ENCODE data around the gene VWA2.

VWA2 gene

GRCh38 chr10:114273910-114274309, 34.9 kb downstream of the VWA2 start:
- Mint-ChIP-seq H3K36me3 (ENCODE audit: low read depth) (no peaks in the 10 kb centered on the region), H3K4me3 (no peak overlapping the region), H3K27ac (no peak overlapping the region), H3K27me3 (ENCODE audit: low read depth) (peaks cover 7% of the 10 kb centered on the region), H3K9me3 (no peaks in the 10 kb centered on the region), H3K4me1 (peaks cover 17% of the 10 kb centered on the region)
- TF ChIP-seq, protein P1, sequence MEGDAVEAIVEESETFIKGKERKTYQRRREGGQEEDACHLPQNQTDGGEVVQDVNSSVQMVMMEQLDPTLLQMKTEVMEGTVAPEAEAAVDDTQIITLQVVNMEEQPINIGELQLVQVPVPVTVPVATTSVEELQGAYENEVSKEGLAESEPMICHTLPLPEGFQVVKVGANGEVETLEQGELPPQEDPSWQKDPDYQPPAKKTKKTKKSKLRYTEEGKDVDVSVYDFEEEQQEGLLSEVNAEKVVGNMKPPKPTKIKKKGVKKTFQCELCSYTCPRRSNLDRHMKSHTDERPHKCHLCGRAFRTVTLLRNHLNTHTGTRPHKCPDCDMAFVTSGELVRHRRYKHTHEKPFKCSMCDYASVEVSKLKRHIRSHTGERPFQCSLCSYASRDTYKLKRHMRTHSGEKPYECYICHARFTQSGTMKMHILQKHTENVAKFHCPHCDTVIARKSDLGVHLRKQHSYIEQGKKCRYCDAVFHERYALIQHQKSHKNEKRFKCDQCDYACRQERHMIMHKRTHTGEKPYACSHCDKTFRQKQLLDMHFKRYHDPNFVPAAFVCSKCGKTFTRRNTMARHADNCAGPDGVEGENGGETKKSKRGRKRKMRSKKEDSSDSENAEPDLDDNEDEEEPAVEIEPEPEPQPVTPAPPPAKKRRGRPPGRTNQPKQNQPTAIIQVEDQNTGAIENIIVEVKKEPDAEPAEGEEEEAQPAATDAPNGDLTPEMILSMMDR (IDR thresholded peaks at IDR 0.05; ENCODE audit: unreplicated experiment in 3 of 3), result no peak

DNA sequence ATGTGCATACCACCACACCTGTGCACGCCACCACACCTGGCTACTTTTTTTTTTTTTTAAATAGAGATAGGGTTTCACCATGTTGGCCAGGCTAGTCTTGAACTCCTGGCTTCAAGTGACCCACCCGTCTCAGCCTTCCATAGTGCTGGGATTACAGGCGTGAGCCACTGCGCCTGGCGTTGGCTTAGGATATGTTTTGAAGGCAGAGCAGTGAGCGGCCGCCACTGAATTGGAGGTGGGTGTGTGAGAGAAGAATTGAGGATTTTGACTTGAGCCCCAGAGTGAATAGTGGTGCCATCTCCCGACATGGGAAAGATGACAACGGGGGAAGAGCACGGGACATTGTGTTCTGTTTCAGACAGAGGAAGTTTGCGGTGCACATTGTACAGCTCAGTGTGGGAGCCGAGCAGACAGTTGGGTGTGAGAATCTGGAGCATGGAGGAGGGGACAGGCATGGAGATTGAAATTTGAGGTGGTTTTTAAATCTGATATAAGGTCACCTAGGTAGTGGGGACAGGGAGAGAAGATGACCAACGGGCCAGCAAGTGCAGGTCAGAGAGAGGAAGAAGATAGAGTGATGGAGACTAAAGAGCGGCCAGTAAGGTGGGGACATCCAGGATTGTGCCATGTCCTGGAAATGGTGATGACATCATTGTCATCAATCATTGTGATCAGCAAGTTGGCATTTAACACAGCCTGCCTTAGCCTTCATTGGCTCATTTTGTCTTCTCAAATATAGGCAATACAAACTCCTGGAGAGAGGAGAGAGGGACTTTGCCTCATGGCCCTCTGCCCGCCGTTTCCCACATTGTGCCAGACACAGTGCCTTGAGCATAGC, 35.8 kb downstream of the VWA2 start:
- no peaks in the 10 kb centered on the region for H3K9me3 Mint-ChIP-seq

DNA sequence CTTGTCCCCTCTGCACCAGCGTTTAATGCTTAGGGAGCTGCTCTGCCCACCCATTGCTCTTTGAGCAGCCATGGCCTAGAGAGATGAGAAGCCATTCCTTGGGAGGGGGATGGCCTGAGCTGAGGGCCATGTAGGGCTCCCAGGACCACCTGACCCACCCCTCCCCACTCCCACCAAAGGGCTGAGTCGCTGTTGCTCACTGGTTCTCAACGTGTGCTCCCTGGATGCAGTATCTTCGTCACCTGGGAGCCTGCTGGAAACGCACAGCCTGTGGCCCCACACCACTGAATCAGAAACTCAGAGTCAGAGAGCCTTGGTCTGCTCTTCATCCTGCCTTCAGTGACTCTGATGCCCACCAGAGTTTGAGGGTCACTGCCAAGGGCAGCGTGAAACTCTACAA, 37.0 kb downstream of the VWA2 start:
- no peak overlapping the region for H3K27ac Mint-ChIP-seq
- TF ChIP-seq, protein P1 (IDR thresholded peaks at IDR 0.05; ENCODE audit: unreplicated experiment in 3 of 3), result no peak
- no peaks in the 10 kb centered on the region for H3K36me3 Mint-ChIP-seq (ENCODE audit: low read depth)
- H3K4me3 Mint-ChIP-seq, result no peak overlapping the region
- H3K27me3 Mint-ChIP-seq (ENCODE audit: low read depth), result peaks cover 7% of the 10 kb centered on the region
- H3K9me3 Mint-ChIP-seq, result no peaks in the 10 kb centered on the region
- H3K4me1 Mint-ChIP-seq, result peaks cover 4% of the 10 kb centered on the region

More for the DNA sequence above, 35.8 kb downstream of the VWA2 start:
- TF ChIP-seq, protein P1 (IDR thresholded peaks at IDR 0.05; ENCODE audit: unreplicated experiment in 3 of 3), result no peak
- H3K27me3 Mint-ChIP-seq (ENCODE audit: low read depth), result peaks cover 7% of the 10 kb centered on the region
- no peak overlapping the region for H3K4me3 Mint-ChIP-seq
- H3K27ac Mint-ChIP-seq, result no peak overlapping the region
- H3K36me3 Mint-ChIP-seq (ENCODE audit: low read depth), result no peaks in the 10 kb centered on the region
- peaks cover 13% of the 10 kb centered on the region for H3K4me1 Mint-ChIP-seq

- Mint-ChIP-seq H3K36me3 (ENCODE audit: low read depth) (no peaks in the 10 kb centered on the region), H3K4me1 (no peaks in the 10 kb centered on the region), H3K4me3 (no peak overlapping the region), H3K27ac (no peak overlapping the region), H3K9me3 (no peaks in the 10 kb centered on the region), H3K27me3 (ENCODE audit: low read depth) (peaks cover 7% of the 10 kb centered on the region)
- TF ChIP-seq, protein P1 (IDR thresholded peaks at IDR 0.05; ENCODE audit: unreplicated experiment in 3 of 3), result no peak
These were observed 37.6 kb downstream of the VWA2 start for GRCh38 chr10:114276671-114277070.

DNA sequence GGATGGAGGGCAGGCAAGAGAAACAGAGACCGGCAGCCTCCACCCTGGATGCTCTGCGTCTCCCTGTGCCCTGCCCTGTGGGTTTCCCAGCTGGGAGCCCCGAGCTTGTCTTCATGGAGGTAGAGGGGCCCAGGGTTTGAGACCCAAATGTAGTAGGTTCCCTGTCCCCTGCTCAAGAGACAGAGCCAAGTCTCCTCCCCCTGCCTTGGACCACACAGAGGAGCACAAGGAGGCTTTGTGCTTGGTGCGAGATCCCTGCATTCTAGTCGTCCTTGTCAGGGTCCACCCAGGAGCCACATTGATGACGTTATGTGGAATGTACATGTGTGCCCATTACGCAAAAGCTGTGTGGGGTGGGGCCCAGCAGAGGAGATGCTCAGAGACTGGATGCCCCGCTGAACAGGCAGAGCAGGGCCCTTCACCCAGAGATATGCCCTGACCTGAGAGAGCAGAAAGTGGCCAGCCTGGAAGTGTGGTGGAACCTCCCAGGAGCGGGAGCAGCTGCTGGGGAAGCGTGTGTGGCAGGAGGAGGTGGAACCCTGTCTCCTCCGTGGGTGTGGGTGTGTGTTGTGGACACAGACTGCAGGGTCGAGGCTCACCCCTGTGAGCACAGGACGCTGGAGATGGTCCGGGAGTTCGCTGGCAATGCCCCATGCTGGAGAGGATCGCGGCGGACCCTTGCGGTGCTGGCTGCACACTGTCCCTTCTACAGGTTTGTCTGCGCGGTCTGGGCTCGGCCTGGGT, 39.3 kb downstream of the VWA2 start:
- TF ChIP-seq, protein P1 (IDR thresholded peaks at IDR 0.05; ENCODE audit: unreplicated experiment in 3 of 3), result no peak
- no peaks in the 10 kb centered on the region for H3K27me3 Mint-ChIP-seq (ENCODE audit: low read depth)
- H3K27ac Mint-ChIP-seq, result no peak overlapping the region
- H3K4me3 Mint-ChIP-seq, result no peak overlapping the region
- H3K9me3 Mint-ChIP-seq, result no peaks in the 10 kb centered on the region
- H3K4me1 Mint-ChIP-seq, result no peaks in the 10 kb centered on the region
- no peaks in the 10 kb centered on the region for H3K36me3 Mint-ChIP-seq (ENCODE audit: low read depth)

Measured in nephron (organoid).